HG03565 (cell line): ENCODE results near the gene TAF4.
A peak's percentile ranks its signal among the peaks of the same experiment; 100 is the strongest.

Experiments used
- ATAC-seq: cut with Tn5 transposase; IDR thresholded peaks from one replicate; pipeline ENCODE4 v1.9.1; 2021; ENCODE audit warnings: mild to moderate bottlenecking, moderate library complexity; ENCODE audit not compliant: unreplicated experiment

Gene TAF4

DNA sequence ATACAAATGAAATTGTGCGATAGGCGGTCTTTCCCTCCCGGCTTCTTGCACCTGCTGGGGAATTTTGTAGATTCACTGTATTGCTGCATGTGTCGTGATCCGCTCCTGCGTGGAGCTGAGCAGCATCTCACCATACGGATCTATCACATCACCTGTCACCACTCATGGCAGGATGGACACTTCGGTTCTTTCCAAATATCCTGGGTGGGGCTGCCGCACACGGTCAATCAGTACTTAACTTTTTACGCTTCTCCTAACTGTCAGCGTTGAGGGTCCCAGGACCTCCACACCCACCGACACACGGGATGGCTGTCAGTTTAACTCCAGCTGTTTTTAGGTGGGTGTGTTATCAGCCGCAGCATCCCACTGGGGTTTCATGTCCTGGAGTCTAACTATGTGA lies 19.2 kb downstream of the TAF4 start:
- no peak for ATAC-seq

DNA sequence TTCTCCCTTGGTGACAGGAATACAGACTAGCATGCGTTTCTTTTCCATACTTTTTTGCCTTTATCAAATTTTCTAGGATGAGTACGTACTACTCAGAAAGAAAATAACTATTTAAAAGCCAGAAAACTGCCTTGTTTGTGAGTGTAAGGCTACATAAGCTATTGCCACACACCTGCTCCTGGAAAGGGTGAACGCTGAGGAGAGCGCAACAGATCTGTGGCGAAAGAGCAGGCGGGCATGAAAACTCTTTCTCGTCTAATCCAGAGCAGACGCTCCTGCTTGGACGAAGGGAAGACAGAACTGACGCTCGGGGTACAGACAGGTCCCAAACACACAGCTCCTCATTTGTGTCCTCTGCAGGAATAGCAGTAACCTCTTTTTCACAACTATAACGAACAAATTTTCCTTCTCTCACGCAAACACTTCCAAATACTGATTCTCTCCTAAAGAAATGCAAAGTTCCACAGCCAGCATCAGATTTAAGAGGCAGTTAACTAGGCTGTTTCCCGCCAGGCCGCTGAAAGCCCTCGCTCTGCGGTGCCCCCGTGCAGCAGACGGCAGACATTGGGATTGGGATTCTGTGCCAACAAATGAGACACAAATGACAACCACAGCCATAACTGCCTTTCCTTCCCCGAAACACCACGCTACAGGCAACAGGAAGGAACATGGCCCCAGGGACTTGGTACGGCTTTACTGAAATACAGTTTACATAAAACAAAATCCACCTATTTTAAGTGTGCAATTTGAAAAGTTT lies 20.0 kb downstream of the TAF4 start:
- no peak for ATAC-seq

DNA sequence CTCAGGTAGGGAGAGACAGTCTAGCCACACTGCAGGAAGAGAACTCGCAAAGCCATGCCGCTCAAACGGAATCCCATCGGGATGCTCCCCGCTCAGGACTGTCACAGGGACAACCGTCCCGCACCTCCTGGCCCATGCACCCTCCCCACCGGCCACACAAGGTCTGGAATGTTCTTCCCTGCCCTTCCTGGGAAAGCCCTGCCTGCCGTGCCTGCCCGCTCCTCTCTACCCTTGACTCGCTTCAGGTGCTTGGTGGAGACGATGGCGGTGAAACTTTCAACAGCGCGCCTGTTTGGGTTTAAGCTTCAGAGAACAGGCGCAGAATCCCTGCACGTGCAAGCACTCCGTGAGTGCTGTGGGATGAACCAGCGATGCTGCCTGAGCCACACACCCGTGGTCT lies 20.6 kb downstream of the TAF4 start:
- no peak for ATAC-seq

DNA sequence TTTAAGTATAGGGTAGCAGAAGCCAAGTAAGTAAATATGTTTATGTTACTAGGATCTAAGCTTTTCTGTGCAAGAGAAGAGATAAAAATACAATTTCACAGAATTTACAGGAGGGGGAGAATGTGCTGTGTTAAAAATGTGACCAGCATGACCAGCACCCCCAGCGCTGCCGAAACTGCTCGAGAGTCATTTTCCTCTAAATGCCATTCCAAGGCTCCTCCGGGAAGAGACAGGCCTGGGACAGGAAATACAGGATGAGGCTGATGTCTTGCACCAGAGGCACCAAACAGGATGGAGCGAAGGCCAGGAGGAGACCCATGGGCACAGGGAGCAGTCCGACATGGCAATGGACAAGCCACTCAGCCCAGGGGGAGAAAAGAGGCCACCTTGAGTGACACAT lies 21.1 kb downstream of the TAF4 start:
- no peak for ATAC-seq

DNA sequence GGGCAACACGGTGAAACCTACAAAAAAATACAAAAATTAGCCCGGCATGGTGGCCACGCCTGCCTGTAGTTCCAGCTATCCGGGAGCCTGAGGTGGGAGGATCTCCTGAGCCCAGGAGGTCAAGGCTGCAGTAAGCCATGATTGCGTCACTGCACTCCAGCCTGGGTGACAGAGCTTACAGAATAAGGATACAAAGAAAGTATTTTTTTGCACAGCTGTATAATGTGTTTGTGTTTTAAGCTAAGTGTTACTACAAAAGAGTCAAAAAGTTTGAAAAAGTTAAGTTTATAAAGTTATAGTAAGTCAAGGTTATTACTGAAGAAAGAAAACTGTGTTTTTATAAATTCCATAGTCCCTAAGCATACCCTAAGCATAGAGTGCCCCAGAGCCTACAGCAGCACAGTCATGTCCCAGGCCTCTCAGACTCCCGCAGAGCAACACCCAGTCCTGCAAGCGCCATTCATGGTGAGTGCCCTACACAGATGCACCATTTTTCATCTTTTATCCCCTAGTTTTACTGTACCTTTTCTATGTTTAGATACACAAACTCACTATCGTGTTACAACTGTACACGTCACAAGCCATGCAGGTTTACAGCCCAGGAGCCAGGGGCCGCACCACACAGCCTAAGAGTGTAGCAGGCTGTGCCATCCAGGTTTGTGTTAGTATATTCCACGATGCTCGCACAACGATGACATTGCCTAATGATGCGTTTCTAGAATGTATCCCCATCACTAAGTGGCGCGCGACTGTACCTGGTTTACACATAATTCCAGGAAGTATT lies 22.4 kb downstream of the TAF4 start:
- no peak for ATAC-seq

DNA sequence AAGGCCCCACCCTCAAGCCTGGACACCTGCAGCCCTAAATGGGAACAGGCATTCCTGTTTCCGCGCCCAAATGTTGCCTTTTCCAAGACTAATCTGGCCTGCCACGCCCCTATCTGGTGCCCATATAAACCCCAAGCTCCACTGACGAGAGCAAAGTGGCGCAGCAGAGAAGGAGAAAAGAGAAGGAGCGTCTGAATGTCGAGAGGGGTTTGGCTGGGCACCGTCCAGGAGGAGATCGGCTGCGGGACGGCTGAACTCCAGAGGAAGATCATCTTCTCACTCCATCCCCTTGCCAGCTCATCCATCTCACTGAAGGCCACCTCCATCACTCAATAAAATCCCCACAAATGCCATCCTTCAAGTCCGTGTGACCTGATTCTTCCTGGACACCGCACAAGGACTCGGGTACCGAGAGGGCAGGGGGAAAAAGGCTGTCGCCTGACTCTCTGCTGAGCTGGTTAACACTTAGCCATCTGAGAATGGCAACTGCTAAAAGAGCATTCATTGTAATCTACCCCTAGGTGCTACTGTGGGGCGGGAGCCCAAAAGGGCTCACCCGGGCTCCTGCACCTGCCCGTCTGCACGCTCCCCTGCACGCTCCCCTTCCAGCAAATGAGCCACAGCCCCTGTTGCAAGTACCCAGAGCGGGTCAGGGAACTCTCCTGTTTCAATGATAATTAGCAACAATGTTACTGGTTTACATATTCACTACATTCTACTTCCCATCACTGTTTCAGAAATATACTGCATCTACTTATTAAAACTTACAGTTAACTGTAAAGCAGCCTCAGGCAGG lies 23.5 kb downstream of the TAF4 start:
- ATAC-seq, result no peak

DNA sequence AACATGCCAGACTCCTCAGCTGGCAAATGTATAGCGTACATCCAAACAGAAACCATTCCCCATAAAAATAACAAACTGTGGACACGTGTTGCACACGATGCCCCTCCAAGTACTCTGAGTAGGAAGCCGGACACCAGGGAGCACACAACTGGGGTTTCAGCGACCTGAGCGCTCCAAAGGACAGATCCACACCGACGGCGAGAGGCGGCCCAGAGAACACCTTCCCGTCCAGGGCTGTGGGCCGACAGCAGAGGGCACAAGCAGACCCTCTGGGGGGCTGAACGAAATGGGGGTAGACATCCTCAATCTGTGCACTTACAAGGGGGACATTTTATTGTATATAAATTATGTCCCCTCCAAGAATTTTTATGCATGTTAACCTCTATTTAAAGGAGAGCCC lies 24.7 kb downstream of the TAF4 start:
- no peak for ATAC-seq

DNA sequence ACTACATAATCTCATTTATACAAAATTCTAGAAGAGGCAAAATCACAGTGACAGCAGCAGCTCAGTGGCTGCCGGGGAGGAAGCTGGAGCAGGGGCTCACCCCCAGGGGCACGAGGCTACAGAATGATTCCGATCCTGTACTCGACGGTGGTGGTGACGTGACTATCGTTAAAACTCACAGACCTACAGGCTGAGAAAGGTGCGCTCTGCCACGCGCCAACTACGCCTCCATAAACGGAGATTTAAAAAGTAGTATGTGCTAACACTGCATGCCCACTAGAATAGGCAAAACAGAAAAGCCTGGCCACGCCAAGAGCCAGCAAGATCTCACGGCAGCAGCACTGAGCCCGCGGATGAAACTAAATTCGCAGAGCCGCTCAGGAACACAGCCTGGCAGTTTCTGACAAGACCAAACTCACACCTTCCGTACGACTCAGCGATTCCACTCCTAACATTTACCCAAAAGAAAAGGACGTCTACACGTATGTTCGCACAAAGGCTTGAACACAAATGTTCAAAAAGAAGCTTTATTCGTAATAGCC lies 25.2 kb downstream of the TAF4 start:
- ATAC-seq, result no peak

DNA sequence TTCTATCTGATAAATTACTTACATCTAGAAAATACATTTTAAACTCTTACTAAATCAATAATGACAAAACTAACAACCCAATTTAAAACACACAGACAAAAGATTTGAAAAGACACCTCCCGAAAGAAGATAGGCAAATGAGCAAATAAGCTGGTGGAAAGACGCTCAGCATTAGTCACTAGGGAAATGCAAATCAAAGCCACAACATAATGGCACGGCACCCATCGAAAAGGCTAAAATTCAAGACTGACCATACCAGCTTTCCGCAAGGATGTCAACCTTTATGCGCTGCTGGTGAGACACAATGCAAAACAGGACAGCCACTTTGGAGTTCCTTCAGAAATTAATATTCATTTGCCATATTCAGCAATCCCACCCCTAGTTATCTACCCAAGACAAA lies 25.9 kb downstream of the TAF4 start:
- no peak for ATAC-seq

DNA sequence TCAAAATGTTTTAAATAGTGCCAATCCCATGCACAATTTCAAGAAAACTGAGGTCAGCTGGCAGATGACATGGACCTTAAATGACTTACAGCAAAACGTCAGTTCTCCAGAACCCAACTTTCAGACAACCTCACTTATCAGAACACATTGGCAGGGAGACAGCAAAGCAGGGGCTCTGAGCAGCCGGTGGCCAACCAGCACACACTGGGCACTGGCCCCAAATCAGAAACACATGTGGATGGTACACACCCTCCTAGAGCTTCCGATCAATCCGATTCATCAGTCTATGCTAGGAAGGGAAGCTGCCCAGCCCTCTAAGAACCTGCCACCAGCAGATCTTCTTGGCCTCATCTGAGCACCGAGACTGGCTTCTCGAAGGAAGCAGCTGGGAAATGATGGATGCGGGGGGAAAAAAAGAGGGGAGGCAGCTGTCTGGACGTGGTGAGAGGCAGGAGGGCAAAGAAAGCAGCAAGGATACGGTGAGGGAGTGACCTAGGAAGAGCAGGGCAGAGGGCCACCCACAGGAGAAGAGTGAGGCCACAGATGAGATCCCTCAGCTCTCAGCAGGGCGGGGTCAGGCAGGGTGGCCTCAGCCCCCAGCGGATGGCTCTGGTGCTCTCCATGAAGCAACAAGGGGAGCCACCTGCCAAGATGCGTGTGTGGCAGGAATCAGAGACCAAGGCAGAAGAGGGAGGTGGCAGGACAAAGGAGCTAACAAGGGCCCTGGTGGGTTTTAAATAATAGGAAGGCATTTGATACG lies 32.9 kb downstream of the TAF4 start:
- no peak for ATAC-seq

DNA sequence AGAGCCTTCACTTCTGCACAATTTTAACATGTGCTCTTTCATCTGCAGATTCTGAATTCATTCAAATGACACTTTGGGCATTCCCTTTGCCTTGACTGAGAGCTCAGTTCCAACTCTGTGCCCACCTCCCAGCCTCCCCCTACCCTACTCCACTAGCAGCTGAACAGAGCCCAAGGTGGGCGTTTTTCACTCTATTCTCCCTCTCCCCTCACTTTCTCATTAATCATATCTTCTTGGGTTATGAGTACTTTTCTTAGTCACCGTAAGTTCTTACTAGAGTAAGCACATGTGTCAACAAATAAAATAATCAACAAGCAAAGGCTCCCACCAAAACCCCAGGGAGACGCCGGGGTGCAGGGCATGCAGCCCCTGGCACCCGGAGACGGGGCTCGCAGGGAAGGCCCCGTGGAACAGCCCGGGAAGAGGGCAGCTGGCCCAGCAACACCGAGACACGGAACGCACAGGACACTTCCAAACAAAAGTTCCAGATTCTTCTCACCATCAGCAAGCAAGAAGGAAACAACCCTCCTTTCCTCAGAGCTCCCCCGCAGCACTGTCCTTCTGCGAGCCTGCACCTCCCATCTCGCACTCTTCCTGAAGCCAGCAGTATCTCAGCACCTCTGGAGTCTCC lies 34.1 kb downstream of the TAF4 start:
- no peak for ATAC-seq

DNA sequence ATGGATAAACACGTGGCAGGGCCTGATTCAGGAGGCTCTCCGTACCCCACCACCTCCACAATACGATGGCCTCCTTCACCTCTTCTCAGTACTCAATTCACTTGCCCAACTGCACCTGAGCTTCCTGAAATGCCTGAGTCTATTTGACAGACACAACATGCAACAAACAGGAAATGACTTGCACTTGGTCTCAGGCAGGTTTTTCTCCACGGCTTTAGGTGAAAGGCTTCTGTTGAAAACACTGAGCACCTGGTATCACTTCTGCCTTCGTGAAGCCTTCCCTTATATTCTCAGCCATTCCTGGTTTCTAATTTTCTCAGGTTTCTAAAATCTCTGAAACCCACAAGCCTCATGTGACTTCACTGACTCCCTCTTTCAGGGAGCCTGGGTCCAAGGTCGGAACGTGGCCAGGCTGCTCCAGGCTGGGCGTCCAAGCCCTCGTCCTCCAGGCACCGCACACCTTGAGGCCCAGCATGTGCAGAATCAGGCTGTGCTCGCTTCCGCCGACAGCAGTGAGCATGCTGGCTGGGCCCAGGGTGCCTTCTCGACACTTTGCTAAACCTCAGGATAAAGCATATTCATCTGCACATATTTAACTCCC lies 34.7 kb downstream of the TAF4 start:
- peak; percentile 71 for ATAC-seq

DNA sequence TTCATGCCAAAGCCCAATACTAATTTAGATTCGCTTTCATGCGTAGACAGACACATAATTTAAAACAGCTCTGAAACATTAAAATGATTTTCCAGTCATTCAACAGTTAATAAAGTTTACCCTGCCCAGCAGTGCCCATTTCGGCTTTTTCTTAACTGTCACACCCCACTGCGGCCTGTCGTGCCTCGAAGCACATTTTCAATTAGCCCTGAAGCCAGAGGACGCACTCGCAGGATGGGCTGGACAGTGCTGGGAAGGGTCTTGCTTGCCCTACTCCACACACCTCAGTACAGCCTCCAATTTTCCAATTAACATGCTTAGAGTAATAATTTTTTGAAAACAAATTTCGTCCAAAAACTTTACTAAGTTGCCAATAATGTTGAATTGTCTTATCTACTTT lies 35.3 kb downstream of the TAF4 start:
- ATAC-seq, result no peak

DNA sequence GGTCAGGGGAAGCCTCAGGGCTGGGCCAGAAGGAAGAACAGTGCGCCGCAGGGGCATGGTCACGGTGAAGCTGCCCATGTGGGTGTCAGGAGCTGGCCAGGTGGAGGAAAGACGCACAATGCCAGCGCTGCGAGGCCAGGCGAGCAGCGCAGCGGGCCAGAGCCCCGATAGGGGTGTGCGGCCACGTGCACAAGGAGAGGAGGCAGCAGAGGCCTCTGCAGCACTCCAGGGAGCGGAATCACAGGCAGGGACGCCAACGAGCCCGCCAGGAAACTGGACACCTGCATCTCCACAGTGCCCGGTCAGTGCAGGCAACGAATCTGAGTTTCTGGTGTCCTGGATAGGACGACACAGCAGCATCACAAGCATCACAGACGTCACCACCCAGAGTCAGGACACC lies 35.7 kb downstream of the TAF4 start:
- no peak for ATAC-seq

DNA sequence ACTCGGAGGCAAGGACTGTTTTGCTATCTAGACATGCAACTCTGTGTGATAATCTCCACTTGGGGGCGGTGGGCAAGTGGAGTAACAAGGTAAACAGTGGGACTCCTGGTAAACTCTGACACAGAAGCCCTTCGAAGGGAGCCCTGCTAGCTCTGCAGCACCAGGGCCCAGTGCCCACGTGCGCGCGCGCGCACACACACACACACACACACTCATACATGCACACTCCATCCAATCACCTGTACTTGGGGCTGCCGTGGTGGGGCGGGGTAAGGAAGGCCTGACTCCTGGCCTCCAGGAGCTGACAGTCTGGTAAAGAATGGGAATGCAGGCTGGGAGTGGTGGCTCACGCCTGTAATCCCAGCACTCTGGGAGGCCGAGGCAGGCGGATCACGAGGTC lies 36.4 kb downstream of the TAF4 start:
- ATAC-seq, result no peak

DNA sequence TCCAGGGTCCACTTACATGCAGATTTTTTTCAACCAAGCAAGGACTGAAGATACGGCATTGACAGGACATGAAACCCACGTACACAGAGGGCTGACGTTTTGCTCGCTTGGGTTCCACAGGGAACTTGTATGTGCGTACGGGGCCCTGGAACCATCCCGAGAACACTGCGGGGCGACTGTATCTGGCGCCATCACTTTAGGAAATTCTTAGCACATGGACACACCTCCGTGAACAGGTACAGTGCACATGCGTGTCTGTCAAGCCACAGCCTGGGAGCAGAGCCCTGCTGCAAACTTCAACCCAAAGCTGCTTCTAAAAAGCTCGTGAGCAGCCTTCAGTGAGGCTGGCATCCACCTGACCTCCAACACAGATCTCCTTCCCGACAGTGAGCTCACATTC lies 37.3 kb downstream of the TAF4 start:
- no peak for ATAC-seq

DNA sequence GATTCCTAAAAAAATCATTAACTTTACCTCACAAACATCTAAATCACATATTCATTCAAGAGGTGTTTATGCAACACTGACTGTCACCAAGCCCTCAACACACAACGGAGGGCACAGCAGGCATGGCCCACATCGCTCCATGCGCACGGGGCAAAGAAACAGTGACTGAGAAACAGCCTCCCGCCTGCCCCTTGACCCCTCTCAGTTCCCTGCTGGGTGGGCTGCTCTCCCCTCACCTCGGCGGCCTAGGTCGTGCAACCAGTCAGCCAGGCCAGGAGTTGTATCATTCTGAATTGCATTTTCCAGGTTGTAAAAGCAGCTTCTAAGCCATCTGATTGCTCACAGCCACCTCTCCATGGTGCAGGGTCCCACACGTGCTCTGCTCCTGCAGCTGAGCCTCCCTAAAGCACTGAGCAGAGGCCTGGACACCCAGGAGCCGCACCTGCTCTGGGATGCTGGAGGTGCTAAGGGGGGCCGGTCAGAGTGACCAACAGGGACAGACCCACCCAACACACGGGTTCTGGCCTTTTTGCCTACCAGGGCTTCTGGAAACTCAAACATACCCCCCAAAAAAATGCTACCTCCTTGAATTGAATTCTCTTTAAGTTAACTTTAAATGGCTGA lies 37.9 kb downstream of the TAF4 start:
- no peak for ATAC-seq

DNA sequence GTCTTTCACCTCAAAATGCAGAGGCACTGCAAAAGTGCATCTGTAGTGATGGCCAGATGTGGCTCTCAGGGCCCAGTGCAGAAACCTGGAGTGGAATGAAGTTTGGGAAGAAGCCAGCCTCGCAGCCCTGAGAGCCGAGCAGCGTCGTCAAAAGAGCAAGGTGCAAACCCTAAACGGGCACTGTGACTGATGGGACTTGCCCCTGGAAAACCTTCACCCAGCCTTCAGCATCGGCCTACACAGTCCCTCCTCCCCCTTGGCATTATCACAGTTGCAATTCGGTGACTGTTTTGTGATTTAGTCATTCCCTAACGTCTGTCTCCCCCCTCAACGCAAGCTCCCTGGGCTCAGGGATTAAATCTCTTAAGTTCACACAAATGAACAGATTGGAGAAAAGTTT lies 38.6 kb downstream of the TAF4 start:
- no peak for ATAC-seq

DNA sequence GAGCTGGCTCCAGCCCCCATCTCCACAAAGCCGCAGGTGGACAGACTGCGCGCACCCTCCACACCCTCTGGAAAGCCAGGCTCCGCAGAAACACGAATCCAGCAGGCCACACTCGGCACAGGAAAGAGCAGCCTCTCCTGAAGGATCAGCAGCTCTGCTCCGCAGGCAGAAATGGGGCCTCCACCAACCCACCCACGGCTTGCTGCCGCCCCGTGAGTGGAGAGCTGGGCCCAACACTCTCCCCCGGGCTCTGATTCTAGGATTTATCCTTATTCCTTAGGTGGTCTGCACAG lies 39.2 kb downstream of the TAF4 start:
- ATAC-seq, result no peak
